CD1c-positive myeloid dendritic cell (primary cell): ENCODE data around the gene ADGRD1.

Source experiments
- DNase-seq: peaks from one replicate; pipeline ENCODE4 v3.0.0-alpha.2; 2016; ENCODE audit errors: extremely low spot score

ADGRD1 gene

DNA sequence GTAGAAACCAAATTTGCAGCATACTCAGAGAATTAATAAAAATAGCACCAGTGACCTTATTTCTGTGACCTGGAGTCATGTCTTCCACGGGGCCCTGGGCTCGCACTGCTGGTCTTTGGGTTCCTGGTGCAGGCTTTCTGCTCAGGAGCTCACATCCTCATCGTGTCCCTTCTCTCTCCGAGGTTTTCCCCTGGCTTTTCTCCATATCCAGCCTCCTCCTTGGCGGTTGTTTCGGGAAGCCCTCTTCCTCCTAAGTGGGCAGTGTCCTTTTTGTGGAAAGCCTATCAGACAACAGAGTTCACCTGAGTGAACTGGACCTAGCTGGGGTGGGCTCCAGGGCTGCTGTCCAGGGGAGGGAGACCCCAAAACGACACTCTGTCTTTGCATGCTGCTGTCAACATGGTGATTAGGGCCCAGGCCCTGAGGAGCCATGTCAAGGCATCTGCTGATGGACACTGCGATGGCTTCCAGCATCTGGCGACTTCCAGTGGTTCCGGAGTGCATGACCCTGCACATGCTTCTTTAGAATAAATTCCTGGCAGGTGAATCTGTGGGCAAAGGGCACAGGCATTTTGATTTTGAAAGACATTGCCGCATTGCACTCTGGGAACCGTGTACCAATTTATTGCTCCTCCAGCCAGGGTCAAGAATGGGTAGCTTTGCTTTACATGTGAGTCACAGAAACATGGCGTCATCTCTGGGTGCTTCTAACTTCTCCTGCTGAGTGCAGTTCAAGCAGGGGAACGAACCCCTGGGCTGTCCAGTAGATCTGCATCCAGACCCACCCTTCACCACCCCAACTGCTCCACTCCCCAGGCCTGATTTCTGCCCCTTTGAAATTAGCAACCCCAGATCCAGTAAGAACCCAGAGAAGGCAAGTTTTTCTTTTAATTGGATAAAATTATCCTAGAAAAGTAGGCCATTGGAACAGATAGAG lies 136.8 kb downstream of the ADGRD1 start:
- DNase-seq, result no peak

DNA sequence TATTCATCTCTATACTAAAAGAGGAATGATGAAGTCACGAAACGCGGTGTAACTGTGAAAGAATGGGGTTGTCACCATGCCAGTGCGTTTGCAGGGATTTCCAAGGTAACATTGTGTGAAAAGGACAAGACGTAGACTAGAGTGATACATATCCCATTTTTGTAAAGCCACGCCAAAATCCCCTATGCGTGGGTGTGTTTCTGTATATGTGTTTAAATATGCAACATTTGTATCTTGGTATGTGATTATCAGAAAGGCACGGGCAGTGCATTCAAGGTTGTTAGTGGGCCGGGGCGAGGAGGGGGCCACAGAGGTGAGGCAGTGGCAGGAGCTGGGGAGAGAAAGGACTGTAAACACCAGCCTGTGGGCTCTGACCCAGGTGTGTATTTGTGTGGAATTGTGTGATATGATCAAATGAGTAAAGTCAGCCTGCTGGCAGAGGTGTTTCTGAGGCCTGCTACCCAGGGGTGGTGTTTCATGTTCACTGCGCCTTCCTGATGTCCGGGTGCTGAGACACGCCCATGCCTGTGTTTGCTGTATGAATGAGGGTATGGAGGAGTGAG lies 137.8 kb downstream of the ADGRD1 start:
- peak; percentile 73 for DNase-seq

DNA sequence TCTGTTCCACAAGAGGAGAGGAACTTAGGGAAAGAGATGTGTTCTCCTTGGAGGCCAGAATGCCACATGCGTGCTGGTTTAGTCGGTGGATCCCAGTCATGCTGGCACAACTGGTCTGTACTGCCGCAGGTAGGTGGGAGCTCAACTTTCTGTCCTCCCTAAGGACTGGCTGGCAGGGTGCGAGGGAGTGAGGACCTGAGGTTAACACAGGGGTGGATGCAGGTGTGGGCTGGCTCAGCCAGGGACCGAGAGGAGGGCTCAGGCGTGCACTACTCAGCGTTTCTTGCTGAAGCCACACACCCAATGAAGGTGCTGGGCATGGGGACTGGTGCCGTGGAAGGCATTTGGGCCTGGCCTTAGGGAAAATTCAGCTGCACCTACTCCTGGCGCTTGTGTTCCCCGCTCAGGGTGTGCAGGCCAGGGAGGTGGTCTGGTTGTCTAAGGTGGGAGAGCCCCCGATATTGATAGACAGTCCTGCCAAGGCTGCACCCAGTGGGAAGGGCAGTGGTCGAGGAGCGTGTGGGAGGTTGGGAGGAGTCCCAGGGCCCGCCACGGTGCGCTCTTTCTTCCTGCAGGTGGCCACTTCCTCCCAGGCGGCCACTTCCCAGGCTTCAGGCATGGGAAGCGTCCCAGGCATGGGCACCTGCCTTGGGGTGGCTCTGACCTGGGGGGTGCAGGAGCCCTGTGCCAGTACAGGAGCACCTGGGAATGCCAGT lies 138.4 kb downstream of the ADGRD1 start:
- no peak for DNase-seq

- peak; percentile 62 for DNase-seq
These were observed 139.3 kb downstream of the ADGRD1 start for GRCh38 chr12:131092901-131093603.

DNA sequence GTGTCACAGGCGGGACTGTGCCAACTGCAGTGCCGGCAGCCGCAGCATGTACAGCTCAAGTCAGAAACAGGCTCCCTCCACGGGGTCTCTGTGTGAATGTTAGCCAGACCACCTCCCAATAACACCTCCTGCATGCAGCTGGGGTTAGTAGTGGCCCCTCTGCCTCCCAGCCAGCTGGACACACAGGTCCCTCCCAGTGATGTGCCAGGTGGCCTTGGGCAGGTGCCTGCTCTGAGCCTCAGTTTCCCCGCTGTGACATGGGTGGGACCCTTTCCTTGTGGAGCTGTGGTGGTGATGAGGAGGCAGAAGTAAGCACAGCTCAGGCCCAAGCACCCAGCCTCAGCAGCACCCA lies 139.9 kb downstream of the ADGRD1 start:
- no peak for DNase-seq

GRCh38 chr12:131093971-131094830 lies 140.5 kb downstream of the ADGRD1 start:
- no peak for DNase-seq

DNA sequence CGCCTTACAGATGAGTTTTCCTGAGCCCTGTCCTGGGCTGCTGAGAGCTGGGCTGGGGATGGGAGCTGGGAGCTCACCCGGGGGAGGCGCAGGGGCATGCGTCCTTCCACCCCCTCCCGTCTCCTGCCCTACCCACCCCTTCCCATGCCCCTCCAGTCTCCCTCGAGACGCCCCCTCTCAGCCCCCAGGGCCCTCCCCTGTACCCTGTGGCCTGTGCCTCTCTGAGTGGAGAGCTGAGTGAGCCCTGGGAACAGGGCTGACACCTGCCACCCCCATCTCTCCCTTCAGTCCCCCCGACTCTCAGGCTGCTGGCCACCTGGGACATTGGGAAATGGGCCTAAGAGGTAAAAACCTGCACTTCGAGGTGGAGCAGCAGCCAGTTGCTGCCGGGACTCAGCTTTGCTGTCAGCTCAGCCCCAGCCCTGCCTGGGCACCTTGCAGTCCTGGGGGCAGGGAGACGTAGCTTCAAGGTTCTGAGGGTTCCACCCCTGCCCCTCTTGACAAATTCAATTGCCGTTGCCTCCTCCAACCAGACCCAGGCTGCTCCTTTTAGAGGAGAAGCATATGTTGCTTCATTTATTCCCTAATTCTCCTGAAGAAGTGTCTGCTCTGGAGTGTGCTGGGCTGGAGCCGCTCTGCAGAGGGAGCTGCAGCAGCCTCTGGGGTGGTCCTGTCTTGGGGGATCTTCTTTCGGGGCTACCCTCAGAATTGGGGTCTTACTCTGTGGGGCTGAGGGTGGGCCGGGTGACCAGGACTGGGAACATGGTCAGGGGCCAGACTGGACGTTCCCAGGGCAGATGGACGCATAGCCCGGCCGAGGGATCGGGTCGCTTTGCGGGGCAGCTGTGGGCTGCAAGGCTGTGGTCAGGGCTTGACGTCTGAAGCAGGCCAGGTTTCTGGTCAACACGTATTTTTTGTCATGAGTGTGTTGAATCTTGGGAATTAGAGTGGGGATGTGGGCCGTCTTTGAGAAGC lies 141.4 kb downstream of the ADGRD1 start:
- DNase-seq, result no peak

- no peak for DNase-seq
These were observed 142.3 kb downstream of the ADGRD1 start for GRCh38 chr12:131095826-131096680.

DNA sequence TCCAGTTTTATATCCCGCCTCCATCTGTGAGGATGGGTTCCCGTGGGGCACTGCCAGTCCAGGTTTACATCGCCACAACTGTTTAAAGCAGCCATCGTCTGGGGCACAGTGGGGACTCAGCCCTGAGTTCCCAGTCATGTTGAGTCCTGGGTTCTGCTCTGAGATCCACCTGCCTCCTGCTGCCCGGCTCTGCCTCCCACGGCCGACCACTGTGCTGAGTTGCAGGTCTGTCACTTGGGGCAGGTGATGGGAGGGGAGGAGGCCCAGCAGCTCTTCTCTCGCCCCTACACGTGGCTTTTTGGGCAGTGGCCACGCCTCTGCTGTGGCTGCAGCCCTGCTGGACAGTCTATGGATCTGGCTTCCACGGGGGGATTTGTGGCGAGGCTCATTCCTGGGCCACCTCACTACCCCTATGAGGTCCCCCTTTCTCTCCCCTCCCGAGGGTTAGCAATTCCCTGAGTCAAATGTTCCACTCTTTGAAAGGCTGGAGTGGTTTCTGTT lies 143.0 kb downstream of the ADGRD1 start:
- DNase-seq, result no peak

DNA sequence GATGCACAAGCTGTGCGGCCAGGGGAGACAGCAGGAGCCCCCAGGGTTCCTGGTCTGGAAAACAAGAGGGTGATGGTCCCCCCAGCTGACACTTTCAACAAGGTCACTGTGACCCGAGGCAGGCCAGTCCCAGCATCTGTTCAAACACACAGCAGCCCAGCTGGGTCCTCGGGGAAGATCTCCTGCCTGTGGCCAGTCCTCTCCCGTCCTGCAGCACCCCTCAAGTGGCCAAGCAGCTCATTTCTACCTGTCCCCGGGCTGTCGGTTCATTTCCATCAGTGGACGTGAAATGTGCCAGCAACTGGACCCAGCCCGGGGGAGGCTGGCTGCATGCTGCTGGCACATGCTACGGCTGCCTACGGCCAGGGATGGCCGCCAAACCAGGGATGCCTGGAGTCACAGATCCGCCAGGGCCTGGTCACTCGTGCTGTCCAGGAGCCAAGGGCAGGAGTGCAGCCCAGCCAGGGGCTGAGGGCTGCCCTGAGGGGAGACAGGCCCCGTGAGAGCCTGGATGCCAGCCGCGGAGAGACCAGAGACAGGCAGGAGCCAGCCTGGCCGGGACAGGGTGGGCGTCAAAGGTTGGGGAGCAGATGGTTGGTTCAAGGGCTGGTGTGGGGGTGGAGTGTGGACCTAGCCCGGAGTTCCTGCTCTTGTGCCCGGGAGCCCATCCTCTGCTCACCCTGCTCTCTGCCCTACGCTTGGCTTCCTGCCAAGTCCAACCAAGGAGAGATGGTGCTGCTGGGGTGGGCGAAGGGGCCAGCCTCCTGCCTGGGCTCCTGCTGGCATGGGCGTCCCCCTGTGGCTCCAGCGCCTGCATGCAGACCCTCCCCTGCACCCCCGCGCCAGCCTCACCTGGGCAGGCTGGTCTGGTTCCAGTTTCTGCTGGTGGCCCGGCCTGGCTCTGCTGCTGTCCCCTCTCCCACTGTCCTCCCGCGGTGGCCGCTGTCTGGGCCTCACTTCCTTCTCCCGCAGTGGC lies 143.8 kb downstream of the ADGRD1 start:
- no peak for DNase-seq

- DNase-seq, result no peak
These were observed 144.7 kb downstream of the ADGRD1 start for GRCh38 chr12:131098178-131098981.

DNA sequence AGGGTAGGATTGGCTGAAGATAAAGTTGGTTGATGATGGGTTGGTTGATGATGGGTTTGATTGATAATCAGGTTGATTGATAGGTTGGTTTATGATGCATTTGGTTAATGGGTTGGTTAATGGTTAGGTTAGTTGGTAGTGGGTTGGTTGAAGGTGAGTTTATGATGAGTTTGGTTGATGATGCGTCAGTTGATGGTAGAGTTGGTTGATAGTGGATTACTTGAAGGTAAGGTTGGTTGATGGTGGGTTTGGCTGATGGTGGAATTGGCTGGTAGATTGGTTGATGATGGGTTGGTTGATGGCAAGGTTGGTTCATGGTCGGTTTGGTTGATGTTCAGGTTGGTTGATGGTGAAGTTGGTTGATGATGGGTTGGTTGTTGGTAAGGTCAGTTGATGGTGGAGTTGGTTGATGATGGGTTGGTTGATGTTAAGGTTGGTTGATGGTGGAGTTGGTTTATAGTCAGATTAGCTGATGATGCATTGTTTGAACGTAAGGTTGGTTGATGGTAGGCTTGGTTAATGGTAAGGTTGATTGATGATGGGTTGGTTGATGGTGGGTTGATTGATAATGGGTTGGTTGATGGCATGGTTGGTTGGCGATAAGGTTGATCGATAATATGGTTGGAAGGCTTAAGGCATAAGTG lies 146.4 kb downstream of the ADGRD1 start:
- DNase-seq, result no peak

DNA sequence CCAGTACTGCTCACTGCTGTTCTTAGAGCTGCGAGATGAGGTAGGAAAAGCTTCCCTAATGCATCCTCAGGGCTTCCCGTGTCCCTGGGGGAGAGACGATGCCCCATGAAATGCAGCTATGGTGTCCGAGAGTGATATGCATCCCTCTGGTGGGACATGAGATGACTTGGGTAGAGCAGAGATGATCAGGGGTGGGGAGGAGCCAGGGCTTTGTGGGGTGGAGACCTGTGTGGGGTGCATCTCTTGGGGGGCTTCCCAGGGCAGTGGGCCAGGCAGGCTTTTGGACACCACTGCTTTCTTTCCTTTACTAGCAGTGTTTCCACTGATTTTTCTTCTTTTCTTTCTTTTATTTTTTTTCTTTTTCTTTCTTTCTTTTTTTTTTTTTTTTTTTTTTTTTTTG lies 147.3 kb downstream of the ADGRD1 start:
- DNase-seq, result no peak

DNA sequence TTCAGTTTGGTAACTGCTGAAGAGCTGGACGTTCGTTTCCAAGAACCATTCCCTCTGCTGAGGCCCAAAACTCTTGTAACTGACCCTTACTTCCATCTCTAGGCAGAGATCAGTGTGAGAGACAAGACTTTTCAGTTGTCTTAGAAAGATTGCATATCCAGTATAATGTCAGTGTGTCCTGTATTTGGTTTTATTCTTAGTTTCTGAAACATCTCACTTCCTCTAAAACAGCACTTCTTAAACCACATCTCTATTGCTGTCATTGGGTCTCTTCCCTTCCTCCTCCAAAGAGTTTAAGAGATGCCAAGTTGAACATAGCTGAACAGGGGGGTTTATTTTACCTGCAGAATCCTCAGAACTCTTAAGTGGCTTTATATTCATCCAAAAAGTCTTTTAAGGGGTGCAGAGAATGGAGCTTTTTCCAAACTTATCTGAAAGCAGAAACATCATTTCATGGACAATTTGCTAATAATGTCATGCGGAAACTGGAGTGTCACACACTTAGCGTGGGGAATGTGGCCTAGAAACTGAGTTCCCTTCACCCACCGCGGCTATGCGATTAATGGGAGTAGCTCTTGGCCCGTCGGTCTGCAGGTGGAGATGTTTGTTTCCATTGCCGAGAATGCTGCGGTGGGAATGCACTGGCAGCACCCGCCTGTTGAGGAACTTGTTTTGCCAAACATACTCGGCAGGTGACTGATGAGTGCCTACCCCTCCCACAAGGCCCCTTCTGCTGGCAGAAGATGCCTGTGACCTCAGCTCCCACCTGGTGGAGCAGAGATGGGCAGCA lies 148.2 kb downstream of the ADGRD1 start:
- DNase-seq, result peak; percentile 66

- DNase-seq, result no peak
These were observed 148.8 kb downstream of the ADGRD1 start for GRCh38 chr12:131102493-131102931.
